ENCODE data around the gene PTGIS. TPM values are rescaled to one million over a fixed set of nuclear protein-coding genes. Genes with fewer than 3 reads are reported as not detected.

Gene PTGIS
- total RNA-seq, 2 donors from 2014 or later, result 12.9 to 34.6 TPM

GRCh38 chr20:49582413-49583334 is 14.7 kb upstream of the PTGIS start:
- Histone ChIP-seq H3K27ac (peak overlapping the region in 1 of 2 donors; percentile 34), H3K4me3 (no peak overlapping the region), H3K9me3 (no peaks in the 10 kb centered on the region), H3K4me1 (replicated peaks) (peaks cover 5% of the 10 kb centered on the region), H3K27me3 (replicated peaks; ENCODE audit: insufficient read depth) (no peaks in the 10 kb centered on the region), H3K36me3 (no peaks in the 10 kb centered on the region)
- DNase-seq (ENCODE audit: low spot score), result no peak
- WGBS, result 97% methylated on average over 10 of the region's 10 CpGs
- intact Hi-C loops (cut with DNase I), result loop anchor here (10.0 kb wide), 1 partner anchor 198 kb away; no protein-coding TSS in a partner anchor
- TF ChIP-seq CTCF (IDR thresholded peaks at IDR 0.05) (no peak), POLR2AphosphoS5 (IDR thresholded peaks at IDR 0.05) (no peak), POLR2A (IDR thresholded peaks at IDR 0.05) (no peak)

GRCh38 chr20:49581482-49581881 is 13.5 kb upstream of the PTGIS start:
- intact Hi-C loops (cut with DNase I), result loop anchor here (10.0 kb wide), 1 partner anchor 197 kb away; no protein-coding TSS in a partner anchor
- 100% methylated on average over 1 of the region's 1 CpG for WGBS

GRCh38 chr20:49580813-49581174 is 12.9 kb upstream of the PTGIS start:
- WGBS, result 35% methylated on average over 1 of the region's 1 CpG
- no peaks in the 10 kb centered on the region for H3K27me3 ChIP-seq (replicated peaks; ENCODE audit: insufficient read depth)
- no peaks in the 10 kb centered on the region for H3K9me3 ChIP-seq
- no peaks in the 10 kb centered on the region for H3K36me3 ChIP-seq
- TF ChIP-seq POLR2AphosphoS5 (IDR thresholded peaks at IDR 0.05), result no peak
- TF ChIP-seq CTCF (IDR thresholded peaks at IDR 0.05), result no peak
- no peak for TF ChIP-seq POLR2A (IDR thresholded peaks at IDR 0.05)
- H3K4me1 ChIP-seq (replicated peaks), result peaks cover 5% of the 10 kb centered on the region
- intact Hi-C loops (cut with DNase I), result loop anchor here (10.0 kb wide), 1 partner anchor 196 kb away; no protein-coding TSS in a partner anchor
- no peak overlapping the region for H3K4me3 ChIP-seq
- H3K27ac ChIP-seq, result peak overlapping the region; percentile 51 to 61
- DNase-seq (ENCODE audit: low spot score), result no peak

More at GRCh38 chr20:49581482-49581881, 13.5 kb upstream of the PTGIS start:
- Histone ChIP-seq H3K27me3 (replicated peaks; ENCODE audit: insufficient read depth) (no peaks in the 10 kb centered on the region), H3K4me1 (replicated peaks) (peaks cover 5% of the 10 kb centered on the region), H3K27ac (no peak overlapping the region), H3K9me3 (no peaks in the 10 kb centered on the region), H3K4me3 (no peak overlapping the region), H3K36me3 (no peaks in the 10 kb centered on the region)
- DNase-seq (ENCODE audit: low spot score), result no peak
- TF ChIP-seq POLR2AphosphoS5 (IDR thresholded peaks at IDR 0.05) (no peak), POLR2A (IDR thresholded peaks at IDR 0.05) (no peak), CTCF (IDR thresholded peaks at IDR 0.05) (no peak)

- Histone ChIP-seq H3K4me3 (no peak overlapping the region), H3K36me3 (no peaks in the 10 kb centered on the region), H3K9me3 (no peaks in the 10 kb centered on the region), H3K27me3 (replicated peaks; ENCODE audit: insufficient read depth) (no peaks in the 10 kb centered on the region), H3K27ac (peak overlapping the region; percentile 51 to 61), H3K4me1 (replicated peaks) (peaks cover 5% of the 10 kb centered on the region)
- DNase-seq (ENCODE audit: low spot score), result no peak
- TF ChIP-seq CTCF (IDR thresholded peaks at IDR 0.05), result no peak
- TF ChIP-seq POLR2AphosphoS5 (IDR thresholded peaks at IDR 0.05), result no peak
- no peak for TF ChIP-seq POLR2A (IDR thresholded peaks at IDR 0.05)
- intact Hi-C loops (cut with DNase I), result loop anchor here (10.0 kb wide), 1 partner anchor 195 kb away; no protein-coding TSS in a partner anchor
- WGBS, result 52% methylated on average over 14 of the region's 15 CpGs
These were observed 12.2 kb upstream of the PTGIS start for GRCh38 chr20:49579874-49580812.

Measured in prostate gland (tissue), 2 donors.